Naive thymus-derived CD4-positive, alpha-beta T cell (primary cell): ENCODE data around the gene FOXP4. TPM values are rescaled to one million over a fixed set of nuclear protein-coding genes. Genes with fewer than 3 reads are reported as not detected.

Experiments
- ATAC-seq: fragments of 150-1000 bp; cut with Tn5 transposase; 2 replicates; pipeline ENCODE4 v1.10.0; 2021; ENCODE audit warnings: mild to moderate bottlenecking, moderate library complexity
- CTCF ChIA-PET: fragments of 350-600 bp; sonication (Branson Sonifier 250); formaldehyde crosslinking; loops from one replicate; lab custom pipeline; 2021; ENCODE audit warnings: antibody characterized with exemption; lab: Charles Lee
- POLR2A ChIA-PET: fragments of 350-600 bp; sonication (Branson Sonifier 250); formaldehyde crosslinking; loops from one replicate; lab custom pipeline; 2021; ENCODE audit warnings: antibody characterized with exemption, inconsistent platforms; lab: Charles Lee
- DNase-seq, 9 donors: peaks; one replicate each; pipeline versions ENCODE4 v3.0.0 to v3.0.0-alpha.2; 2020 to 2022; ENCODE audit warnings: mixed read lengths in 1 of 9
- H3K27ac ChIP-seq: one replicate; pipeline ENCODE4 v1.7.0; 2013; ENCODE audit warnings: mild to moderate bottlenecking, low read depth, low read length, moderate library complexity
- H3K27me3 ChIP-seq, 2 donors: one replicate each; pipeline ENCODE4 v1.7.0; 2013; ENCODE audit warnings: low read length in 2 of 2, mild to moderate bottlenecking in 2 of 2, moderate library complexity in 2 of 2; ENCODE audit not compliant: control insufficient read depth in 2 of 2, insufficient read depth in 2 of 2
- H3K36me3 ChIP-seq, 3 experiments: 1 replicate in 2 of 3; 2 replicates in 1 of 3; pipeline ENCODE4 v1.7.0; 2013; ENCODE audit warnings: low read length in 3 of 3, mild to moderate bottlenecking in 3 of 3, moderate library complexity in 1 of 3; ENCODE audit not compliant: insufficient read depth in 3 of 3, control insufficient read depth in 2 of 3
- H3K4me1 ChIP-seq, 2 donors: one replicate each; pipeline ENCODE4 v1.7.0; 2013; ENCODE audit warnings: low read length in 2 of 2, mild to moderate bottlenecking in 2 of 2, moderate library complexity in 1 of 2; ENCODE audit not compliant: control insufficient read depth in 2 of 2, insufficient read depth in 2 of 2
- H3K4me3 ChIP-seq: 2 replicates; pipeline ENCODE4 v1.7.0; 2013; ENCODE audit warnings: mild to moderate bottlenecking, low read length
- H3K9me3 ChIP-seq, 3 experiments: 1 replicate in 2 of 3; 2 replicates in 1 of 3; pipeline ENCODE4 v1.7.0; 2013; ENCODE audit warnings: low read length in 3 of 3; ENCODE audit not compliant: control insufficient read depth in 2 of 3
- H3K27ac Mint-ChIP-seq, 9 donors: one replicate each; pipeline ENCODE4 v1.8.0; 2020 to 2022; ENCODE audit warnings: mixed read lengths in 9 of 9, mild to moderate bottlenecking in 8 of 9, moderate library complexity in 5 of 9, inconsistent platforms in 2 of 9
- H3K27me3 Mint-ChIP-seq, 5 donors: one replicate each; pipeline ENCODE4 v1.8.0; 2021 to 2022; ENCODE audit warnings: mixed read lengths in 5 of 5, mild to moderate bottlenecking in 1 of 5
- H3K36me3 Mint-ChIP-seq, 5 donors: one replicate each; pipeline ENCODE4 v1.8.0; 2020 to 2022; ENCODE audit warnings: mixed read lengths in 5 of 5, mild to moderate bottlenecking in 3 of 5, inconsistent platforms in 1 of 5
- H3K4me1 Mint-ChIP-seq, 7 donors: one replicate each; pipeline ENCODE4 v1.8.0; 2020 to 2022; ENCODE audit warnings: mixed read lengths in 7 of 7, mild to moderate bottlenecking in 3 of 7, inconsistent platforms in 1 of 7
- H3K4me3 Mint-ChIP-seq, 10 donors: one replicate each; pipeline ENCODE4 v1.8.0; 2020 to 2022; ENCODE audit warnings: mild to moderate bottlenecking in 10 of 10, mixed read lengths in 10 of 10, moderate library complexity in 6 of 10, inconsistent platforms in 2 of 10
- H3K9me3 Mint-ChIP-seq, 11 donors: one replicate each; pipeline ENCODE4 v1.8.0; 2020 to 2022; ENCODE audit warnings: mixed read lengths in 11 of 11, mild to moderate bottlenecking in 4 of 11, inconsistent platforms in 1 of 11, moderate library complexity in 1 of 11
- intact Hi-C, 2 donors: fragments of 100-400 bp; cut with micrococcal nuclease; formaldehyde crosslinking; loops; one replicate each; pipeline ENCODE4 v1.15.1; 2023
- polyA plus RNA-seq, 2 donors: library from polyadenylated mRNA; unstranded; fragments of 300-500 nt; fragmentation: Illumina TruSeq; gene quantifications; one replicate each; pipeline ENCODE4 v1.2.3, GENCODE V29; 2021
- total RNA-seq, 6 experiments: library from RNA in 5 of 6; stranded (reverse) in 5 of 6; gene quantifications; 1 replicate in 5 of 6; 2 replicates in 1 of 6; pipeline ENCODE4 v1.2.3 and lab custom pipeline; 2021 to 2026

The FOXP4 gene
- total and polyA plus RNA-seq, 7 experiments from 2014 or later: 0.07 to 7.6 (median 4.4) TPM

DNA sequence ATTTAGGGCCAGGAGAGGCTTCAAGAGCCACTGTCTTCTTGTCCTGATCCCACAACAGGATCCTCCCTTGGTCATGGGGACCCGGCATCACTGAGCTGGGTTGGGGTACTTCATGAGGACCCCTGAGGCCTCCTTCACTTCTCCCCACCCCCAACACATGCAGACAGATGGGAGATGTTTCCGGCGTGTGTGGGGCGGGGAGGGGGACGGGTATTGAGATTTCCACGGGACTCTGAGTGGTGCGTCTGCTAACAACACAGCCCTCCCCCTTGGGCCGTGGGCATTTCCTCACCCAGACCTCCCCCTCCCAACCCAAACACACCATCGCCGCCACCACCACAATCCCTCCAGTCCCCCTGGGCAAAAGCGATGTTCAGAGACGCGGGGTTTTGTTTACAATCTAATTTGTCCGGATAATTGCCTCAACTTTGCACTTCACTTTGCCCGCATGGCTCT, 906 bp upstream of the FOXP4 start:
- Mint-ChIP-seq H3K36me3 (no peaks in the 10 kb centered on the region), H3K27ac (peak overlapping the region in 3 of 9 donors; percentile 7 to 86 (median 14)), H3K4me3 (peak overlapping the region in 9 of 10 donors; percentile 53 to 95 (median 70)), H3K9me3 (no peaks in the 10 kb centered on the region), H3K4me1 (peaks cover 6 to 41% (median 24%) of the 10 kb centered on the region in 7 donors), H3K27me3 (peaks cover 10 to 71% (median 16%) of the 10 kb centered on the region in 5 donors)
- ATAC-seq (no peak), DNase-seq (no peak)
- peaks cover 2 to 9% of the 10 kb centered on the region in 2 donors for H3K27me3 ChIP-seq
- CTCF ChIA-PET: interaction anchor here (1.4 kb wide), 1 partner anchor 119 kb away, joined by 9 read pairs; no protein-coding TSS in a partner anchor
- peaks cover 20 to 27% of the 10 kb centered on the region in 2 donors for H3K4me1 ChIP-seq
- H3K9me3 ChIP-seq: no peaks in the 10 kb centered on the region
- POLR2A ChIA-PET: no interaction called here
- H3K4me3 ChIP-seq: peak overlapping the region; percentile 50
- H3K27ac ChIP-seq: no peak overlapping the region
- intact Hi-C loops: loop anchor here (5.0 kb wide), 5 partner anchors 343 to 1882 kb away; partner anchors contain the start of genes TREML2 (in 2 of the 2), ABCC10 (in 1 of the 2), NFYA (in 1 of the 2) and OARD1 (in 1 of the 2)
- H3K36me3 ChIP-seq: no peaks in the 10 kb centered on the region

DNA sequence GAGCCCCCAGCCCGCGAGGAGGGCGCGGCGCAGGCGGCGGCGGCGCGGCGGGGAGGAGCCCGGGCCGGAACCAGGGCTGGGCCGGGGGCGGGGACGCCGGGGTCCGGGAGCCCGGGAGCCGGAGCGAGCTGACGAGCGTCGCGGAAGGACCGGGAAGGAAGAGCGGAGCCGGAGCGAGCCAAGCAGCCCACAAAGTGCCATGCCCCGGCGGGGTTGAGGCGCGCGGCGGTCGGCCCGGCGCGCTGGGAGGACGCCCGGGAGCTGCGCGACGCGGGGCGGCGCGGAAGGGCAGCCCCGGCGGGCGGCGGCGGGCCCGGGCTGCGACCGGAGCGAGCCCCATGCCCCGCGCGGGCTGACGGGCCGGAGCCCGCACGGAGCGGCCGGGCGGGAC, 289 bp downstream of the FOXP4 start:
- no peaks in the 10 kb centered on the region for H3K36me3 ChIP-seq
- ChIA-PET CTCF (no interaction called here), POLR2A (interaction anchor here (1.4 kb wide), 1 partner anchor 13 kb away, joined by 3 read pairs; no protein-coding TSS in a partner anchor)
- intact Hi-C loops: loop anchor here (1.0 to 5.0 kb wide), 12 partner anchors 14 to 1881 kb away; partner anchors contain the start of genes NFYA (in 2 of the 2), OARD1 (in 2 of the 2), TREML2 (in 2 of the 2) and ABCC10 (in 1 of the 2)
- H3K9me3 Mint-ChIP-seq: no peaks in the 10 kb centered on the region
- peaks cover 11 to 71% (median 16%) of the 10 kb centered on the region in 5 donors for H3K27me3 Mint-ChIP-seq
- peaks cover 6 to 44% (median 25%) of the 10 kb centered on the region in 7 donors for H3K4me1 Mint-ChIP-seq
- peak overlapping the region in 1 of 9 donors; percentile 34 for H3K27ac Mint-ChIP-seq
- H3K4me3 ChIP-seq: no peak overlapping the region
- peaks cover 2 to 9% of the 10 kb centered on the region in 2 donors for H3K27me3 ChIP-seq
- peak; percentile 72 for ATAC-seq
- peak overlapping the region in 3 of 10 donors; percentile 78 to 95 (median 86) for H3K4me3 Mint-ChIP-seq
- H3K9me3 ChIP-seq: no peaks in the 10 kb centered on the region
- H3K27ac ChIP-seq: no peak overlapping the region
- peaks cover 20 to 28% of the 10 kb centered on the region in 2 donors for H3K4me1 ChIP-seq
- peaks cover 0 to 4% (median 0%) of the 10 kb centered on the region in 5 donors for H3K36me3 Mint-ChIP-seq
- DNase-seq: peak in 3 of 9 donors; percentile 33 to 69 (median 45)

DNA sequence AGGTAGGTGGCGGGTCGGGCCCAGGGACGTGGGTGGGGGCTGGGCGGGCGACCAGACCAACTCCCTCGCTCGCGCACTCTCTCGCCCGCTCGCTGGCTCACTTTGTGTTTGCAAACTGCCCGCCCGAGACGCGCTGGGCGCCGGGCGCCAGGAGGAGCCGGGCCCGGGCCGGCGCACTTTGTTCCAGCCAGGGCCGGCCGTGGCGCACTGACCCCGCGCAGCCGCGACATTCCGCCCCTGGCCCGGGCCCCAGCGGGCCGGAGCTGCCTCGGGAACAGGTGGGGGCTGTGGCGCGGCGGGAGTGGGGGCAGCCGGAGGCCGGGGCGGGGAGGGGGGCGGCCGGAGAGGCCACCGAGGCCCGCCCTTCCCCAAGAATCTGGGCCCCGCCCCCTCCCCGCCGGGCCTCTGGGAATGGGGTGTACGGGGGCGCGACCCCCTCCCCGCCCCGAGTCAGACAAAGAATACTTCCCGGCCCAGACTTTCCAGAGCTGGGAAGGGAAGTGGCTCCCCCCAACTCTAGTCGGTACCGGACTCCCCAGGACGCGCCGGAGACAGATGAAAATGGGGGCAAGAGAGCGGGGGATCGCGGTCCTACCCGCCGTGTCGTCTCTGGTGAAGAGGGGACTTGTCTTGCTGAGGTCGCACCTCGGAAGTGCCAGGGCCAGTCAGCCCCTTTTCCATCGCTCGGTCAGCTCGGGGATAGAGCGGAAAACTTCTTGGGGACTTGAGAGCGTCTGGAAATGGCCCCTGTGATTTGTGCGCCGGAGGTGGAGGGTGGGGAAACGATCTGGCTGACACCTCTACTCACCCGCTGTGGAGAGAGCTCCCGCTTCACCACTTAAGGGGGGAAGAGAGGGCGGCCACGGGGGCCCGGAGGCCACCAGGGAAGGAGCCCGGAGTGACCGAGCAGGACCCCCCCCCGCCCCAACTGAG, 951 bp downstream of the FOXP4 start:
- DNase-seq: peak in 7 of 9 donors; percentile 8 to 43 (median 29)
- peaks cover 20 to 29% of the 10 kb centered on the region in 2 donors for H3K4me1 ChIP-seq
- H3K4me3 ChIP-seq: peak overlapping the region; percentile 64
- Mint-ChIP-seq H3K9me3 (no peaks in the 10 kb centered on the region), H3K27ac (peak overlapping the region in 5 of 9 donors; percentile 40 to 84 (median 71)), H3K36me3 (peaks cover 0 to 9% (median 0%) of the 10 kb centered on the region in 5 donors), H3K4me3 (peak overlapping the region; percentile 90 to 96 (median 92)), H3K27me3 (peaks cover 11 to 74% (median 16%) of the 10 kb centered on the region in 5 donors), H3K4me1 (peaks cover 6 to 46% (median 25%) of the 10 kb centered on the region in 7 donors)
- no peaks in the 10 kb centered on the region for H3K36me3 ChIP-seq
- no peaks in the 10 kb centered on the region for H3K9me3 ChIP-seq
- CTCF ChIA-PET: no interaction called here
- ATAC-seq: no peak
- POLR2A ChIA-PET: interaction anchor here (1.4 kb wide), 1 partner anchor 12 kb away, joined by 3 read pairs; no protein-coding TSS in a partner anchor
- peak overlapping the region; percentile 19 for H3K27ac ChIP-seq
- intact Hi-C loops: loop anchor here (1.0 to 5.0 kb wide), 12 partner anchors 14 to 1880 kb away; partner anchors contain the start of genes NFYA (in 2 of the 2), OARD1 (in 2 of the 2), TREML2 (in 2 of the 2) and ABCC10 (in 1 of the 2)
- peaks cover 2 to 9% of the 10 kb centered on the region in 2 donors for H3K27me3 ChIP-seq

DNA sequence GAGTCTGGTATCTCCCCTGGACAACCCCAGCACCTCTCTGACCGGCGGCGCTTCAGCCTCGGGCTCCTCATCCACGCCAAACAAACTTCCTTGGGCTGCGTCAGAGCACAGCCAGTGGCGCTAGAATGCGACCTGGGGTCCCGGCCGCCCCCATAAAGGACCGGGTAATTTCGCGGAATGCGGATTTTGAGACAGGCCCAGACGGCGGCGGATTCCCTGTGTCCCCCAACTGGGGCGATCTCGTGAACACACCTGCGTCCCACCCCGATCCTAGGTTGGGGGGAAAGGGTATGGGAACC, 1.6 kb downstream of the FOXP4 start:
- Mint-ChIP-seq H3K4me1 (peaks cover 6 to 46% (median 25%) of the 10 kb centered on the region in 7 donors), H3K36me3 (peaks cover 0 to 10% (median 0%) of the 10 kb centered on the region in 5 donors), H3K4me3 (peak overlapping the region; percentile 90 to 96 (median 92)), H3K9me3 (no peaks in the 10 kb centered on the region), H3K27me3 (peaks cover 11 to 79% (median 16%) of the 10 kb centered on the region in 5 donors), H3K27ac (peak overlapping the region in 2 of 9 donors; percentile 51 to 78)
- ChIA-PET POLR2A (no interaction called here), CTCF (no interaction called here)
- Histone ChIP-seq H3K27me3 (peaks cover 2 to 9% of the 10 kb centered on the region in 2 donors), H3K9me3 (no peaks in the 10 kb centered on the region), H3K4me3 (peak overlapping the region; percentile 64), H3K4me1 (peaks cover 20 to 29% of the 10 kb centered on the region in 2 donors), H3K36me3 (no peaks in the 10 kb centered on the region), H3K27ac (no peak overlapping the region)
- no peak for ATAC-seq
- intact Hi-C loops: loop anchor here (1.0 to 5.0 kb wide), 6 partner anchors 15 to 1880 kb away; partner anchors contain the start of genes TREML2 (in 2 of the 2), ABCC10 (in 1 of the 2), NFYA (in 1 of the 2) and OARD1 (in 1 of the 2)
- no peak for DNase-seq

- DNase-seq: peak in 7 of 9 donors; percentile 11 to 77 (median 24)
- Histone ChIP-seq H3K27ac (no peak overlapping the region), H3K9me3 (no peaks in the 10 kb centered on the region), H3K27me3 (peaks cover 2 to 9% of the 10 kb centered on the region in 2 donors), H3K4me1 (peaks cover 20 to 29% of the 10 kb centered on the region in 2 donors), H3K4me3 (peak overlapping the region; percentile 64), H3K36me3 (no peaks in the 10 kb centered on the region)
- Mint-ChIP-seq H3K27ac (peak overlapping the region in 2 of 9 donors; percentile 17 to 70), H3K4me1 (peaks cover 6 to 46% (median 25%) of the 10 kb centered on the region in 7 donors), H3K4me3 (peak overlapping the region; percentile 90 to 96 (median 92)), H3K27me3 (peaks cover 11 to 77% (median 16%) of the 10 kb centered on the region in 5 donors), H3K36me3 (peaks cover 0 to 10% (median 0%) of the 10 kb centered on the region in 5 donors), H3K9me3 (no peaks in the 10 kb centered on the region)
- ChIA-PET POLR2A (interaction anchor here (0.7 kb wide), 1 partner anchor 29 kb away, joined by 7 read pairs; no protein-coding TSS in a partner anchor), CTCF (no interaction called here)
- no peak for ATAC-seq
- intact Hi-C loops: loop anchor here (5.0 kb wide), 5 partner anchors 346 to 1879 kb away; partner anchors contain the start of genes TREML2 (in 2 of the 2), ABCC10 (in 1 of the 2), NFYA (in 1 of the 2) and OARD1 (in 1 of the 2)
Observed at GRCh38 chr6:41548098-41548840, 2.1 kb downstream of the FOXP4 start.
